Neural cell (in vitro differentiated cells): ENCODE results near the gene RRBP1. TPM values are rescaled to one million over a fixed set of nuclear protein-coding genes. Genes with fewer than 3 reads are reported as not detected.

Experiments
- H2AFZ ChIP-seq: fragments of 200-600, 300-800 bp; sonication (generic), shearing (Covaris generic); 2 replicates; pipeline ENCODE4 v1.6.0; 2014; ENCODE audit warnings: low read depth, mild to moderate bottlenecking, antibody characterized with exemption, low read length, moderate library complexity
- H3F3A ChIP-seq: fragments of 200-600 bp; shearing (Covaris generic); 2 replicates; pipeline ENCODE4 v1.6.1; 2016; ENCODE audit warnings: mild to moderate bottlenecking, moderate library complexity, mixed read lengths, antibody characterized with exemption, low read length; ENCODE audit not compliant: insufficient read depth, poor library complexity, severe bottlenecking
- H3K27ac ChIP-seq: fragments of 200-600, 300-800 bp; sonication (generic), shearing (Covaris generic); 2 replicates; pipeline ENCODE4 v1.5.1; 2014; ENCODE audit warnings: mild to moderate bottlenecking, low read length, moderate library complexity
- H3K27me3 ChIP-seq: fragments of 300-800, 200-600 bp; sonication (generic), shearing (Covaris generic); 2 replicates; pipeline ENCODE4 v1.6.0; 2014; ENCODE audit warnings: mild to moderate bottlenecking, low read depth, low read length, moderate library complexity; ENCODE audit not compliant: insufficient read depth
- H3K36me3 ChIP-seq: fragments of 300-800, 200-600 bp; sonication (generic), shearing (Covaris generic); 2 replicates; pipeline ENCODE4 v1.5.1; 2014; ENCODE audit warnings: mild to moderate bottlenecking, antibody characterized with exemption, low read length, moderate library complexity; ENCODE audit not compliant: insufficient read depth
- H3K4me2 ChIP-seq: fragments of 300-800, 200-600 bp; sonication (generic), shearing (Covaris generic); 2 replicates; pipeline ENCODE4 v1.6.0; 2014; ENCODE audit warnings: mild to moderate bottlenecking, low read length
- H3K4me3 ChIP-seq: fragments of 300-800, 200-600 bp; sonication (generic), shearing (Covaris generic); 2 replicates; pipeline ENCODE4 v1.5.1; 2014; ENCODE audit warnings: mild to moderate bottlenecking, low read length, moderate library complexity
- H3K79me2 ChIP-seq: fragments of 200-600 bp; shearing (Covaris generic); replicated peaks from 2 replicates; pipeline ENCODE4 v1.6.0; 2014; ENCODE audit warnings: mild to moderate bottlenecking, low read length, moderate library complexity; ENCODE audit not compliant: insufficient read depth
- H3K9ac ChIP-seq: fragments of 300-800, 200-600 bp; sonication (generic), shearing (Covaris generic); 2 replicates; pipeline ENCODE4 v1.6.1; 2016; ENCODE audit warnings: mild to moderate bottlenecking, low read length, mixed read lengths
- H3K9me2 ChIP-seq: fragments of 200-600 bp; shearing (Covaris generic); 2 replicates; pipeline ENCODE4 v1.6.1; 2016; ENCODE audit warnings: mild to moderate bottlenecking, low read length, mixed read lengths; ENCODE audit not compliant: insufficient read depth
- H3K9me3 ChIP-seq: fragments of 200-600, 300-800 bp; sonication (generic), shearing (Covaris generic); 2 replicates; pipeline ENCODE4 v1.6.1; 2016; ENCODE audit warnings: mild to moderate bottlenecking, mixed run types, low read length, moderate library complexity, mixed read lengths
- H4K20me1 ChIP-seq: fragments of 200-600 bp; shearing (Covaris generic); 2 replicates; pipeline ENCODE4 v1.6.1; 2016; ENCODE audit warnings: mild to moderate bottlenecking, mixed run types; ENCODE audit not compliant: insufficient read depth
- EP300 ChIP-seq: fragments of 450-650 bp; conservative IDR thresholded peaks from 2 replicates; pipeline ENCODE4 v1.6.1; 2014; ENCODE audit warnings: antibody characterized with exemption, mild to moderate bottlenecking, moderate library complexity; ENCODE audit not compliant: poor library complexity, severe bottlenecking
- EZH2 ChIP-seq: fragments of 200-600, 300-800 bp; shearing (Covaris generic), sonication (generic); IDR thresholded peaks from 2 replicates; pipeline ENCODE4 v1.6.1; 2014; ENCODE audit warnings: antibody characterized with exemption, low read length, borderline replicate concordance, mild to moderate bottlenecking; ENCODE audit not compliant: insufficient read depth, poor library complexity, severe bottlenecking
- MXI1 ChIP-seq: fragments of 450-650 bp; conservative IDR thresholded peaks from 2 replicates; pipeline ENCODE4 v1.6.1; 2014; ENCODE audit warnings: antibody characterized with exemption, mild to moderate bottlenecking; ENCODE audit not compliant: poor library complexity, severe bottlenecking
- POLR2AphosphoS5 ChIP-seq: IDR thresholded peaks from 2 replicates; pipeline ENCODE4 v1.6.1; 2012
- RAD21 ChIP-seq: fragments of 450-650 bp; conservative IDR thresholded peaks from 2 replicates; pipeline ENCODE4 v1.6.1; 2014; ENCODE audit warnings: antibody characterized with exemption, mild to moderate bottlenecking, moderate library complexity
- SMC3 ChIP-seq: fragments of 450-650 bp; conservative IDR thresholded peaks from 2 replicates; pipeline ENCODE4 v1.6.1; 2014; ENCODE audit warnings: antibody characterized with exemption, mild to moderate bottlenecking, moderate library complexity; ENCODE audit not compliant: poor library complexity
- TAF1 ChIP-seq: IDR thresholded peaks from 2 replicates; pipeline ENCODE4 v1.6.1; 2012; ENCODE audit warnings: low read depth
- polyA plus RNA-seq: library from polyadenylated mRNA; depleted of rRNA; stranded (reverse); fragments of >200 nt; gene quantifications from 2 replicates; pipeline ENCODE4 v1.2.3, GENCODE V29; 2014
- TF ChIP-seq, protein P1 (sequence below): fragments of 450-650 bp; IDR thresholded peaks from 2 replicates; pipeline ENCODE4 v1.5.1; 2014; ENCODE audit warnings: antibody characterized with exemption, mild to moderate bottlenecking, moderate library complexity; ENCODE audit not compliant: poor library complexity, severe bottlenecking
- TF ChIP-seq, protein P2 (sequence below): IDR thresholded peaks from 2 replicates; pipeline ENCODE4 v1.6.1; 2012; ENCODE audit warnings: borderline replicate concordance

Gene RRBP1
- polyA plus RNA-seq, 1 donor from 2014 or later, result 2.2 TPM

DNA sequence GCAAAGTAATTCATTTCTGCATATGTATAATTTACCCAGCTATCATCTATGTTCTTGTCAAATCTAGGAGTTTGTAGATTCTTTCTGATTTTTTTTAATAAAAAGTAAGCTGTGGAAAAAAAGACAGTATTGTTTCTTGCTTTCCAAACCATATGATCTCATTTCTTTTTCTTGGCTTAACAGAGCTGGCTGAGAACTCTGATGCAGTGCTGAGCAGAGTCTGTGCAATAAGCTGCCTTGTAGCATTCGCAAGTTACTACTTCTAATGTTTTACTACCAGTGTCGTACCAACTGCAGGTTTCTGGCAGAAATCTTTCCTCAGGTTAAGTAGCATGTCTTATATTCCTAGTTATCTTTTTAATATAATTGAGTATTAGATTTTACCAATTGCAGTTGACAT lies 15.6 kb downstream of the RRBP1 start:
- H3K79me2 ChIP-seq, result no peaks in the 10 kb centered on the region
- no peak overlapping the region for H3K4me3 ChIP-seq
- no peaks in the 10 kb centered on the region for H4K20me1 ChIP-seq
- H2AFZ ChIP-seq, result no peak overlapping the region
- no peak overlapping the region for H3K9ac ChIP-seq
- TF ChIP-seq, protein P1, sequence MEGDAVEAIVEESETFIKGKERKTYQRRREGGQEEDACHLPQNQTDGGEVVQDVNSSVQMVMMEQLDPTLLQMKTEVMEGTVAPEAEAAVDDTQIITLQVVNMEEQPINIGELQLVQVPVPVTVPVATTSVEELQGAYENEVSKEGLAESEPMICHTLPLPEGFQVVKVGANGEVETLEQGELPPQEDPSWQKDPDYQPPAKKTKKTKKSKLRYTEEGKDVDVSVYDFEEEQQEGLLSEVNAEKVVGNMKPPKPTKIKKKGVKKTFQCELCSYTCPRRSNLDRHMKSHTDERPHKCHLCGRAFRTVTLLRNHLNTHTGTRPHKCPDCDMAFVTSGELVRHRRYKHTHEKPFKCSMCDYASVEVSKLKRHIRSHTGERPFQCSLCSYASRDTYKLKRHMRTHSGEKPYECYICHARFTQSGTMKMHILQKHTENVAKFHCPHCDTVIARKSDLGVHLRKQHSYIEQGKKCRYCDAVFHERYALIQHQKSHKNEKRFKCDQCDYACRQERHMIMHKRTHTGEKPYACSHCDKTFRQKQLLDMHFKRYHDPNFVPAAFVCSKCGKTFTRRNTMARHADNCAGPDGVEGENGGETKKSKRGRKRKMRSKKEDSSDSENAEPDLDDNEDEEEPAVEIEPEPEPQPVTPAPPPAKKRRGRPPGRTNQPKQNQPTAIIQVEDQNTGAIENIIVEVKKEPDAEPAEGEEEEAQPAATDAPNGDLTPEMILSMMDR, result no peak
- TF ChIP-seq MXI1, result no peak
- no peak for TF ChIP-seq POLR2AphosphoS5
- H3K4me2 ChIP-seq, result no peak overlapping the region
- no peaks in the 10 kb centered on the region for H3F3A ChIP-seq
- no peaks in the 10 kb centered on the region for H3K9me2 ChIP-seq
- H3K27me3 ChIP-seq, result no peaks in the 10 kb centered on the region
- H3K27ac ChIP-seq, result no peak overlapping the region
- no peaks in the 10 kb centered on the region for H3K36me3 ChIP-seq
- no peaks in the 10 kb centered on the region for H3K9me3 ChIP-seq

DNA sequence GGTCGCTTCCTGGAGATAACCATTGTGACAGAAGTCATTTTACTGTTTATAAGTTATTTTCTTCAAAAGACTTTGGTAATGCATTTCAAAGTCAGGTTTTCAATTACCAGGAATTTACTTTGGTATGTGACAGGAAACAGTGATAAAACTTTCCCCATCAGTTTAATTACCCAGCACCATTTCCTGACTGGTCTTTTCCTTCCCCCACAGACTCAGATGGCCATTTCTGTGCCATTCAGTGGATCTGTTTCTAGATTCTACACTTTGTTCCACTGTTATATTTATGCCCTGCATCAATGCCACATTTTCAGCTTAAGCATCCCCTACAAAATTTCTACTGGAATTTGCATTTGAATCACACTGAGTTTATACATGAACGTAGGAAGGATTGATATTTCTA lies 16.3 kb downstream of the RRBP1 start:
- no peak overlapping the region for H3K9ac ChIP-seq
- H3K36me3 ChIP-seq, result no peaks in the 10 kb centered on the region
- H3K27me3 ChIP-seq, result no peaks in the 10 kb centered on the region
- no peaks in the 10 kb centered on the region for H4K20me1 ChIP-seq
- no peak overlapping the region for H3K4me3 ChIP-seq
- no peak overlapping the region for H3K4me2 ChIP-seq
- no peaks in the 10 kb centered on the region for H3K9me2 ChIP-seq
- TF ChIP-seq SMC3 (no peak), EP300 (no peak), EZH2 (no peak)
- no peak overlapping the region for H2AFZ ChIP-seq
- H3K27ac ChIP-seq, result no peak overlapping the region
- H3K9me3 ChIP-seq, result no peaks in the 10 kb centered on the region
- no peaks in the 10 kb centered on the region for H3F3A ChIP-seq
- no peaks in the 10 kb centered on the region for H3K79me2 ChIP-seq

DNA sequence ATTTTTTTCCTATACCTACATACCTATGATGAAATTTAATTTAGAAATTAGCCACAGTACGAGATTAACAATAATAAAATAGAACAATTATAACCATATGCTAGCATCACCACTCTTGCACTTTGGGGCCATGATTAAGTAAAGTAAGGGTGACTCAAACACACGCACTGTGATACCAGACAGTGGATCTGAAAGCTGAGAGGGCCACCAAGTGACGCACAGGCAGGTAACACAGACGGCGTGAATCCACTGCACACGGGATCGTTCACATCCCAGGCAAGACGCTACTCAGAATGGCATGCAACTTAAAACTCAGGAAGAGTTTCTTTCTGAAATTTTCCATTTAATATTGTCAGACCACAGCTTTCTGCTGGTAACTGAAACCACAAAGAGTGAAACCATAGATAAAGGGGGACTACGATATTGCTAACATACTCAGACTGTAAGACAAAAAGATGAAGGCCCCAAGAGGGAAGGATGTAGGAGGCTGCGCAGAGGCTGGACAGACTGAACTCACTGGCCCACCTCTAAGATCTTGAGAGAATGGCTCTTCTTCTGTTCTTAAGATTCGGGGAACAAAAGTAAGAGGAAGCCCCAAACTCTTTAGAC lies 17.9 kb downstream of the RRBP1 start:
- Histone ChIP-seq H3K79me2 (no peaks in the 10 kb centered on the region), H3F3A (no peaks in the 10 kb centered on the region), H3K27ac (no peak overlapping the region), H2AFZ (no peak overlapping the region), H3K9me3 (no peaks in the 10 kb centered on the region), H3K4me2 (no peak overlapping the region), H3K4me3 (no peak overlapping the region), H3K9me2 (no peaks in the 10 kb centered on the region), H3K36me3 (no peaks in the 10 kb centered on the region), H4K20me1 (no peaks in the 10 kb centered on the region), H3K9ac (no peak overlapping the region), H3K27me3 (no peaks in the 10 kb centered on the region)
- TF ChIP-seq SMC3 (no peak), EZH2 (no peak), EP300 (no peak), POLR2AphosphoS5 (no peak), RAD21 (no peak), MXI1 (no peak), TAF1 (no peak)
- TF ChIP-seq, protein P1, result no peak
- TF ChIP-seq, protein P2, sequence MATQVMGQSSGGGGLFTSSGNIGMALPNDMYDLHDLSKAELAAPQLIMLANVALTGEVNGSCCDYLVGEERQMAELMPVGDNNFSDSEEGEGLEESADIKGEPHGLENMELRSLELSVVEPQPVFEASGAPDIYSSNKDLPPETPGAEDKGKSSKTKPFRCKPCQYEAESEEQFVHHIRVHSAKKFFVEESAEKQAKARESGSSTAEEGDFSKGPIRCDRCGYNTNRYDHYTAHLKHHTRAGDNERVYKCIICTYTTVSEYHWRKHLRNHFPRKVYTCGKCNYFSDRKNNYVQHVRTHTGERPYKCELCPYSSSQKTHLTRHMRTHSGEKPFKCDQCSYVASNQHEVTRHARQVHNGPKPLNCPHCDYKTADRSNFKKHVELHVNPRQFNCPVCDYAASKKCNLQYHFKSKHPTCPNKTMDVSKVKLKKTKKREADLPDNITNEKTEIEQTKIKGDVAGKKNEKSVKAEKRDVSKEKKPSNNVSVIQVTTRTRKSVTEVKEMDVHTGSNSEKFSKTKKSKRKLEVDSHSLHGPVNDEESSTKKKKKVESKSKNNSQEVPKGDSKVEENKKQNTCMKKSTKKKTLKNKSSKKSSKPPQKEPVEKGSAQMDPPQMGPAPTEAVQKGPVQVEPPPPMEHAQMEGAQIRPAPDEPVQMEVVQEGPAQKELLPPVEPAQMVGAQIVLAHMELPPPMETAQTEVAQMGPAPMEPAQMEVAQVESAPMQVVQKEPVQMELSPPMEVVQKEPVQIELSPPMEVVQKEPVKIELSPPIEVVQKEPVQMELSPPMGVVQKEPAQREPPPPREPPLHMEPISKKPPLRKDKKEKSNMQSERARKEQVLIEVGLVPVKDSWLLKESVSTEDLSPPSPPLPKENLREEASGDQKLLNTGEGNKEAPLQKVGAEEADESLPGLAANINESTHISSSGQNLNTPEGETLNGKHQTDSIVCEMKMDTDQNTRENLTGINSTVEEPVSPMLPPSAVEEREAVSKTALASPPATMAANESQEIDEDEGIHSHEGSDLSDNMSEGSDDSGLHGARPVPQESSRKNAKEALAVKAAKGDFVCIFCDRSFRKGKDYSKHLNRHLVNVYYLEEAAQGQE, result no peak
